ENCODE measurements around the gene CST11.
A peak's percentile ranks its signal among the peaks of the same experiment; 100 is the strongest.

Gene CST11

GRCh38 chr20:23434521-23435313 lies 18.0 kb downstream of the CST11 start:
- no peak for TF ChIP-seq CTCF (IDR thresholded peaks at IDR 0.05)
- no peak overlapping the region for H3K27ac ChIP-seq
- H3K9me3 ChIP-seq: no peaks in the 10 kb centered on the region
- no peak overlapping the region for H3K4me3 ChIP-seq (ENCODE audit: low read depth in 1 of 2, low read length in 1 of 2)
- no peaks in the 10 kb centered on the region for H3K27me3 ChIP-seq
- H3K4me1 ChIP-seq (ENCODE audit: control insufficient read depth in 1 of 2, insufficient read depth in 1 of 2, low read depth in 1 of 2, low read length in 1 of 2): no peaks in the 10 kb centered on the region
- no peaks in the 10 kb centered on the region for H3K36me3 ChIP-seq

GRCh38 chr20:23433628-23434027 lies 19.0 kb downstream of the CST11 start:
- Histone ChIP-seq H3K27ac (no peak overlapping the region), H3K9me3 (no peaks in the 10 kb centered on the region), H3K36me3 (no peaks in the 10 kb centered on the region), H3K4me1 (ENCODE audit: control insufficient read depth in 1 of 2, insufficient read depth in 1 of 2, low read depth in 1 of 2, low read length in 1 of 2) (no peaks in the 10 kb centered on the region), H3K4me3 (ENCODE audit: low read depth in 1 of 2, low read length in 1 of 2) (no peak overlapping the region), H3K27me3 (no peaks in the 10 kb centered on the region)
- TF ChIP-seq CTCF (IDR thresholded peaks at IDR 0.05): no peak

- Histone ChIP-seq H3K9me3 (no peaks in the 10 kb centered on the region), H3K4me1 (ENCODE audit: control insufficient read depth in 1 of 2, insufficient read depth in 1 of 2, low read depth in 1 of 2, low read length in 1 of 2) (peaks cover 10 to 12% of the 10 kb centered on the region in 2 experiments), H3K27ac (no peak overlapping the region), H3K36me3 (no peaks in the 10 kb centered on the region), H3K27me3 (peaks cover 10% of the 10 kb centered on the region), H3K4me3 (ENCODE audit: low read depth in 1 of 2, low read length in 1 of 2) (no peak overlapping the region)
- TF ChIP-seq CTCF (IDR thresholded peaks at IDR 0.05): no peak
These were observed 27.5 kb downstream of the CST11 start for GRCh38 chr20:23425129-23425528.

GRCh38 chr20:23420943-23421931 lies 31.4 kb downstream of the CST11 start, which contains the start of gene NAPB:
NAPB (minus strand) TSS chr20:23421488; CDS start chr20:23421402, 86 bp downstream.
- H3K27ac ChIP-seq: peak within 1 kb of the TSS; percentile 79
- H3K27me3 ChIP-seq: peaks cover 10% of the 10 kb centered on the region
- peak; percentile 89 for TF ChIP-seq CTCF (IDR thresholded peaks at IDR 0.05)
- peak within 1 kb of the TSS; percentile 89 to 96 for H3K4me3 ChIP-seq (ENCODE audit: low read depth in 1 of 2, low read length in 1 of 2)
- no peaks in the 10 kb centered on the region for H3K36me3 ChIP-seq
- H3K4me1 ChIP-seq (ENCODE audit: control insufficient read depth in 1 of 2, insufficient read depth in 1 of 2, low read depth in 1 of 2, low read length in 1 of 2): peaks cover 17 to 20% of the 10 kb centered on the region in 2 experiments
- H3K9me3 ChIP-seq: no peaks in the 10 kb centered on the region

- peaks cover 17 to 20% of the 10 kb centered on the region in 2 experiments for H3K4me1 ChIP-seq (ENCODE audit: control insufficient read depth in 1 of 2, insufficient read depth in 1 of 2, low read depth in 1 of 2, low read length in 1 of 2)
- no peaks in the 10 kb centered on the region for H3K36me3 ChIP-seq
These were observed 32.4 kb downstream of the CST11 start for GRCh38 chr20:23419995-23420901.

More at GRCh38 chr20:23419995-23420901, 32.4 kb downstream of the CST11 start:
- H3K4me3 ChIP-seq (ENCODE audit: low read depth in 1 of 2, low read length in 1 of 2): peak overlapping the region; percentile 89 to 96
- no peak for TF ChIP-seq CTCF (IDR thresholded peaks at IDR 0.05)
- H3K27ac ChIP-seq: peak overlapping the region; percentile 79
- no peaks in the 10 kb centered on the region for H3K9me3 ChIP-seq
- peaks cover 9% of the 10 kb centered on the region for H3K27me3 ChIP-seq
